CD4-positive, alpha-beta T cell (primary cell): Measurements from ENCODE around the gene VAMP2. TPM values are rescaled to one million over a fixed set of nuclear protein-coding genes. Genes with fewer than 3 reads are reported as not detected.

Source experiments
- ATAC-seq: fragments of 200-7000 bp; cut with Tn5 transposase; one replicate; pipeline ENCODE4 v1.10.0; 2022; ENCODE audit warnings: mild to moderate bottlenecking; ENCODE audit not compliant: poor library complexity
- CTCF ChIA-PET: fragments of 350-600 bp; sonication (Branson Sonifier 250); formaldehyde crosslinking; loops from one replicate; lab custom pipeline; 2021; ENCODE audit warnings: antibody characterized with exemption, inconsistent platforms; lab: Charles Lee
- POLR2A ChIA-PET: fragments of 350-600 bp; sonication (Branson Sonifier 250); formaldehyde crosslinking; loops from one replicate; lab custom pipeline; 2021; ENCODE audit warnings: antibody characterized with exemption, inconsistent platforms; lab: Charles Lee
- DNase-seq, 14 experiments: peaks; one replicate each; pipeline ENCODE4 v3.0.0-alpha.2; 2013 to 2020; ENCODE audit warnings: mixed read lengths in 2 of 14
- H3K27ac ChIP-seq, 2 donors: one replicate each; pipeline versions ENCODE4 v1.5.1 to v1.7.0; 2013; ENCODE audit warnings: low read length in 2 of 2, low read depth in 1 of 2, mild to moderate bottlenecking in 1 of 2
- H3K27me3 ChIP-seq, 2 experiments: 1 replicate in 1 of 2; 2 replicates in 1 of 2; pipeline versions ENCODE4 v1.6.1 to v1.7.0; 2013; ENCODE audit warnings: low read length in 2 of 2, control low read depth in 1 of 2, mild to moderate bottlenecking in 1 of 2, moderate library complexity in 1 of 2; ENCODE audit not compliant: insufficient read depth in 2 of 2, control insufficient read depth in 1 of 2
- H3K36me3 ChIP-seq: one replicate; pipeline ENCODE4 v1.6.1; 2013; ENCODE audit warnings: low read length, control low read depth; ENCODE audit not compliant: insufficient read depth
- H3K4me1 ChIP-seq: one replicate; pipeline ENCODE4 v1.6.1; 2013; ENCODE audit warnings: low read length, control low read depth; ENCODE audit not compliant: insufficient read depth
- H3K4me3 ChIP-seq: one replicate; pipeline ENCODE4 v1.5.1; 2013; ENCODE audit warnings: mild to moderate bottlenecking, low read length, moderate library complexity
- H3K9me3 ChIP-seq, 2 experiments: 1 replicate in 1 of 2; 2 replicates in 1 of 2; pipeline versions ENCODE4 v1.6.1 to v1.7.0; 2013; ENCODE audit warnings: low read length in 2 of 2, mild to moderate bottlenecking in 2 of 2, control low read depth in 1 of 2, moderate library complexity in 1 of 2; ENCODE audit not compliant: control insufficient read depth in 1 of 2, insufficient read depth in 1 of 2
- H3K27ac Mint-ChIP-seq: one replicate; pipeline ENCODE4 v1.8.0; 2020; ENCODE audit warnings: mixed read lengths
- H3K27me3 Mint-ChIP-seq: one replicate; pipeline ENCODE4 v1.8.0; 2021; ENCODE audit warnings: mixed read lengths
- H3K36me3 Mint-ChIP-seq: one replicate; pipeline ENCODE4 v1.8.0; 2021; ENCODE audit warnings: low read depth, mixed read lengths
- H3K4me1 Mint-ChIP-seq: one replicate; pipeline ENCODE4 v1.8.0; 2021; ENCODE audit warnings: low read depth, mixed read lengths
- H3K4me3 Mint-ChIP-seq: one replicate; pipeline ENCODE4 v1.8.0; 2020; ENCODE audit warnings: mild to moderate bottlenecking, mixed read lengths
- H3K9me3 Mint-ChIP-seq: one replicate; pipeline ENCODE4 v1.8.0; 2020; ENCODE audit warnings: mixed read lengths
- CTCF ChIP-seq: fragments of 200-600 bp; IDR thresholded peaks from one replicate; pipeline ENCODE4 v1.8.0; 2022; ENCODE audit warnings: antibody characterized with exemption, mild to moderate bottlenecking
- intact Hi-C, 2 experiments: fragments of 100-400 bp; cut with DNase I in 1 of 2; cut with micrococcal nuclease in 1 of 2; formaldehyde crosslinking; loops; one replicate each; pipeline versions ENCODE4 v1.15.1 to v1.9.0; 2023 to 2025; cut with DNase I, micrococcal nuclease
- total RNA-seq, 174 experiments: library from RNA in 2 of 174; stranded (reverse) in 2 of 174; gene quantifications; one replicate each; pipeline ENCODE4 v1.2.3 and lab custom pipeline; 2021 to 2026

Gene VAMP2
- total RNA-seq, 2 experiments from 2014 or later, result 351 to 366 TPM

GRCh38 chr17:8122924-8123694 lies 39.6 kb downstream of the VAMP2 start:
- H3K4me3 Mint-ChIP-seq, result peak overlapping the region; percentile 91
- Histone ChIP-seq H3K4me1 (peaks cover 80% of the 10 kb centered on the region), H3K27ac (no peak overlapping the region), H3K27me3 (peaks cover 27 to 28% of the 10 kb centered on the region in 2 experiments), H3K4me3 (peak overlapping the region; percentile 69), H3K9me3 (peaks cover 0 to 9% of the 10 kb centered on the region in 2 experiments), H3K36me3 (no peaks in the 10 kb centered on the region)
- peaks cover 79% of the 10 kb centered on the region for H3K4me1 Mint-ChIP-seq
- DNase-seq (peak in 7 of 14 experiments; percentile 23 to 77 (median 45)), ATAC-seq (no peak)
- H3K9me3 Mint-ChIP-seq, result peaks cover 2% of the 10 kb centered on the region
- peaks cover 63% of the 10 kb centered on the region for H3K27me3 Mint-ChIP-seq
- intact Hi-C loops, result loop anchor here (5.0 kb wide), 4 partner anchors 39 to 174 kb away; partner anchors contain the start of genes CTC1 (in 1 of the 2), PFAS (in 1 of the 2), SLC25A35 (in 1 of the 2) and VAMP2 (in 1 of the 2)
- H3K36me3 Mint-ChIP-seq, result peaks cover 64% of the 10 kb centered on the region
- ChIA-PET CTCF (interaction anchor here (0.5 to 2.0 kb wide), 5 partner anchors 15 to 36 kb away, joined by 3 to 12 read pairs (median 3); no protein-coding TSS in a partner anchor), POLR2A (interaction anchor here (1.0 to 9.8 kb wide), 12 partner anchors 13 to 437 kb away, joined by 3 to 161 read pairs (median 6); partner anchors contain the start of genes BORCS6, CTC1, PER1 and SLC25A35)
- no peak for TF ChIP-seq CTCF
- H3K27ac Mint-ChIP-seq, result peak overlapping the region; percentile 79

GRCh38 chr17:8122422-8122923 lies 40.3 kb downstream of the VAMP2 start:
- H3K36me3 Mint-ChIP-seq, result peaks cover 65% of the 10 kb centered on the region
- Histone ChIP-seq H3K36me3 (no peaks in the 10 kb centered on the region), H3K4me3 (peak overlapping the region; percentile 69), H3K9me3 (peaks cover 0 to 9% of the 10 kb centered on the region in 2 experiments), H3K27me3 (peaks cover 28 to 31% of the 10 kb centered on the region in 2 experiments), H3K27ac (no peak overlapping the region), H3K4me1 (peaks cover 86% of the 10 kb centered on the region)
- peak overlapping the region; percentile 91 for H3K4me3 Mint-ChIP-seq
- ChIA-PET CTCF (interaction anchor here (0.7 to 1.3 kb wide), 4 partner anchors 17 to 125 kb away, joined by 3 to 6 read pairs (median 3); partner anchors contain the start of gene CTC1), POLR2A (interaction anchor here (1.0 to 9.8 kb wide), 12 partner anchors 12 to 436 kb away, joined by 3 to 161 read pairs (median 6); partner anchors contain the start of genes BORCS6, CTC1, PER1 and SLC25A35)
- peaks cover 64% of the 10 kb centered on the region for H3K27me3 Mint-ChIP-seq
- H3K9me3 Mint-ChIP-seq, result peaks cover 2% of the 10 kb centered on the region
- intact Hi-C loops, result loop anchor here (5.0 kb wide), 4 partner anchors 40 to 175 kb away; partner anchors contain the start of genes CTC1 (in 1 of the 2), PFAS (in 1 of the 2), SLC25A35 (in 1 of the 2) and VAMP2 (in 1 of the 2)
- peak overlapping the region; percentile 50 for H3K27ac Mint-ChIP-seq
- H3K4me1 Mint-ChIP-seq, result peaks cover 85% of the 10 kb centered on the region
- TF ChIP-seq CTCF, result no peak
- ATAC-seq (no peak), DNase-seq (peak in 2 of 14 experiments; percentile 16 to 48)
